GM12878 (cell line): Measurements from ENCODE around the gene PCSK9. TPM values are rescaled to one million over a fixed set of nuclear protein-coding genes. Genes with fewer than 3 reads are reported as not detected.

Experiments used
- ATAC-seq: fragments of 200-7000 bp; cut with Tn5 transposase; 3 replicates; pipeline ENCODE4 v1.9.1; 2020; ENCODE audit warnings: mild to moderate bottlenecking, moderate library complexity
- BruUV-seq: library from RNA; stranded (reverse); fragments of 400-500 nt; replicated peaks from 2 replicates; lab custom pipeline; 2021; lab: Mats Ljungman, UMichigan
- CTCF ChIA-PET: fragments of 300-600 bp; sonication (Branson Sonifier 250); formaldehyde crosslinking; extraction: SDS; loops from one replicate; lab custom pipeline; 2021; ENCODE audit warnings: inconsistent platforms; lab: Yijun Ruan, JAX
- POLR2A ChIA-PET: fragments of 350-600 bp; formaldehyde crosslinking; extraction: SDS; loops from one replicate; lab custom pipeline; 2021; ENCODE audit warnings: inconsistent platforms; lab: Charles Lee
- RAD21 ChIA-PET: fragments of 300-600 bp; sonication (Branson Sonifier 250); formaldehyde crosslinking; loops from one replicate; lab custom pipeline; 2023; ENCODE audit warnings: antibody characterized with exemption; ENCODE audit not compliant: unreplicated experiment; lab: Charles Lee
- SMC1A ChIA-PET: fragments of 300-600 bp; sonication (Branson Sonifier 250); formaldehyde crosslinking; loops from one replicate; lab custom pipeline; 2023; ENCODE audit not compliant: unreplicated experiment, uncharacterized antibody; lab: Charles Lee
- DNase-seq: peaks from one replicate; pipeline ENCODE4 v3.0.0-alpha.2; 2011; ENCODE audit warnings: low read depth, low spot score
- FAIRE-seq: peaks from 3 replicates; lab custom pipeline; 2011; peaks lifted over from hg19 to GRCh38; lab: Jason Lieb, UNC
- H2AFZ ChIP-seq: 2 replicates; pipeline ENCODE4 v1.6.0; 2011; ENCODE audit warnings: low read depth, low read length, control low read depth; ENCODE audit not compliant: control insufficient read depth
- H3K27ac ChIP-seq: 2 replicates; pipeline ENCODE4 v1.5.1; 2011; ENCODE audit warnings: control low read depth; ENCODE audit not compliant: control insufficient read depth, insufficient read depth
- H3K27me3 ChIP-seq, 2 experiments: replicated peaks in 1 of 2; 2 replicates each; pipeline versions ENCODE4 v1.6.0 to v1.6.1; 2011; ENCODE audit warnings: low read length in 1 of 2; ENCODE audit not compliant: control insufficient read depth in 2 of 2, insufficient read depth in 2 of 2
- H3K36me3 ChIP-seq, 2 experiments: 2 replicates each; pipeline ENCODE4 v1.5.1; 2011; ENCODE audit warnings: low read length in 1 of 2; ENCODE audit not compliant: control insufficient read depth in 2 of 2, insufficient read depth in 2 of 2
- H3K4me1 ChIP-seq: 2 replicates; pipeline ENCODE4 v1.6.1; 2011; ENCODE audit warnings: mild to moderate bottlenecking, low read length, moderate library complexity, mixed read lengths; ENCODE audit not compliant: control insufficient read depth, insufficient read depth
- H3K4me2 ChIP-seq: 2 replicates; pipeline ENCODE4 v1.6.0; 2011; ENCODE audit warnings: control low read depth; ENCODE audit not compliant: control insufficient read depth, insufficient read depth
- H3K4me3 ChIP-seq: fragments of 200-600 bp; sonication (generic); 2 replicates; pipeline ENCODE4 v1.5.1; 2016
- H3K79me2 ChIP-seq: 2 replicates; pipeline ENCODE4 v1.6.0; 2011; ENCODE audit warnings: low read length; ENCODE audit not compliant: control insufficient read depth, insufficient read depth
- H3K9ac ChIP-seq: 2 replicates; pipeline ENCODE4 v1.8.0; 2011; ENCODE audit warnings: low read length, control low read depth, mixed read lengths; ENCODE audit not compliant: control insufficient read depth, insufficient read depth
- H3K9me3 ChIP-seq: replicated peaks from 3 replicates; pipeline ENCODE4 v1.5.1; 2011; ENCODE audit warnings: mild to moderate bottlenecking, low read length; ENCODE audit not compliant: control insufficient read depth, insufficient read depth
- H4K20me1 ChIP-seq: 2 replicates; pipeline ENCODE4 v1.6.0; 2011; ENCODE audit not compliant: control insufficient read depth, insufficient read depth
- EP300 ChIP-seq, 2 experiments: fragments of 150-350 bp in 1 of 2; IDR thresholded peaks; 2 replicates each; pipeline ENCODE4 v1.6.1; 2011 to 2012; ENCODE audit warnings: low read depth in 2 of 2, low read length in 2 of 2, borderline replicate concordance in 1 of 2, improper control_type of control experiment in 1 of 2, inconsistent platforms in 1 of 2; ENCODE audit not compliant: control insufficient read depth in 1 of 2
- FOXM1 ChIP-seq: IDR thresholded peaks from 2 replicates; pipeline ENCODE4 v1.6.1; 2012; ENCODE audit warnings: low read depth, mild to moderate bottlenecking, inconsistent platforms, low read length, moderate library complexity
- HDGF ChIP-seq: fragments of 450-650 bp; IDR thresholded peaks from 2 replicates; pipeline ENCODE4 v1.6.1; 2016; ENCODE audit warnings: antibody characterized with exemption
- IRF3 ChIP-seq: fragments of 450-650 bp; IDR thresholded peaks from 2 replicates; pipeline ENCODE4 v1.6.1; 2014; ENCODE audit warnings: mild to moderate bottlenecking
- IRF5 ChIP-seq: fragments of 450-650 bp; IDR thresholded peaks from 2 replicates; pipeline ENCODE4 v1.6.1; 2017; ENCODE audit warnings: borderline replicate concordance
- KAT2A ChIP-seq: conservative IDR thresholded peaks from 2 replicates; pipeline ENCODE4 v1.6.1; 2011; ENCODE audit warnings: low read depth, low read length; ENCODE audit not compliant: control insufficient read depth
- LARP7 ChIP-seq: fragments of 450-650 bp; IDR thresholded peaks from 2 replicates; pipeline ENCODE4 v1.6.1; 2017; ENCODE audit warnings: mild to moderate bottlenecking
- MTA3 ChIP-seq: IDR thresholded peaks from 2 replicates; pipeline ENCODE4 v1.6.1; 2012; ENCODE audit warnings: low read length, inconsistent platforms, borderline replicate concordance
- NBN ChIP-seq: fragments of 450-650 bp; IDR thresholded peaks from 2 replicates; pipeline ENCODE4 v1.6.1; 2016
- NRF1 ChIP-seq: conservative IDR thresholded peaks from 2 replicates; pipeline ENCODE4 v1.6.1; 2011; ENCODE audit warnings: mild to moderate bottlenecking, low read depth, low read length, improper control_type of control experiment
- PBX3 ChIP-seq: IDR thresholded peaks from 2 replicates; pipeline ENCODE4 v1.6.1; 2011; ENCODE audit warnings: mild to moderate bottlenecking, low read depth, low read length, moderate library complexity; ENCODE audit not compliant: insufficient replicate concordance
- POLR2A ChIP-seq: IDR thresholded peaks from 2 replicates; pipeline ENCODE4 v1.6.1; 2011; ENCODE audit warnings: low read depth, mild to moderate bottlenecking, low read length
- STAT1 ChIP-seq: fragments of 450-650 bp; conservative IDR thresholded peaks from 2 replicates; pipeline ENCODE4 v1.6.1; 2014; ENCODE audit warnings: antibody characterized with exemption, mild to moderate bottlenecking
- SUZ12 ChIP-seq: fragments of 200-600 bp; sonication (generic); IDR thresholded peaks from one replicate; pipeline ENCODE4 v1.6.1; 2018; ENCODE audit warnings: antibody characterized with exemption, mild to moderate bottlenecking; ENCODE audit not compliant: unreplicated experiment
- ZNF687 ChIP-seq: fragments of 450-650 bp; IDR thresholded peaks from 2 replicates; pipeline ENCODE4 v1.6.1; 2017; ENCODE audit warnings: mild to moderate bottlenecking, moderate library complexity
- ZSCAN29 ChIP-seq: fragments of 450-650 bp; IDR thresholded peaks from 2 replicates; pipeline ENCODE4 v1.6.1; 2017; ENCODE audit warnings: mild to moderate bottlenecking, moderate library complexity
- WGBS: methylation state at CpG from one replicate; pipeline ENCODE4 v1.1.6; 2016; ENCODE audit warnings: low lambda C conversion rate; ENCODE audit not compliant: insufficient replicate concordance, insufficient coverage; ENCODE audit errors: missing lambda C conversion rate; 5-methylcytosine and 5-hydroxymethylcytosine counted together
- in situ Hi-C: fragments of 300-500 bp; cut with MboI; formaldehyde crosslinking; loops from 9 replicates; pipeline ENCODE4 v1.14.3; 2018; ENCODE audit warnings: mixed read lengths
- intact Hi-C: fragments of 100-400 bp; cut with micrococcal nuclease; formaldehyde crosslinking; loops from one replicate; pipeline ENCODE4 v1.14.2; 2022; ENCODE audit not compliant: unreplicated experiment
- polyA plus RNA-seq, 11 experiments: library from polyadenylated mRNA; depleted of rRNA in 4 of 11; unstranded in 6 of 11; stranded (reverse) in 5 of 11; fragments of >200 nt; fragmentation: Nextera tagmentation in 4 of 11; fragmentation: Illumina TruSeq in 1 of 11; extraction: Ambion mirVana in 4 of 11; extraction: Trizol in 1 of 11; gene quantifications; 1 replicate in 1 of 11; 2 replicates in 10 of 11; pipeline versions ENCODE4 v1.2.1 to v1.2.3, GENCODE V29; 2011 to 2016; ENCODE audit warnings: inconsistent platforms in 2 of 11, missing spikeins in 2 of 11, low read depth in 1 of 11
- total RNA-seq, 4 experiments: library from RNA; depleted of rRNA in 3 of 4; stranded (reverse); fragments of >200 nt in 3 of 4; fragmentation: Illumina TruSeq in 1 of 4; extraction: Trizol in 1 of 4; gene quantifications; 2 replicates each; pipeline versions ENCODE4 v1.2.1 to v1.2.3, GENCODE V29; 2013 to 2021

PCSK9 gene
- total and polyA plus RNA-seq, 10 of the 15 experiments (the other 5 are each of a cell fraction or from before 2014, with no cell fraction given): 0.03 to 0.15 TPM; not detected in 8

- ChIA-PET RAD21 (no interaction called here), POLR2A (no interaction called here), CTCF (interaction anchor here (0.7 to 1.7 kb wide), 2 partner anchors 57 to 63 kb away, joined by 4 to 6 read pairs; no protein-coding TSS in a partner anchor), SMC1A (interaction anchor here (1.4 kb wide), 1 partner anchor 63 kb away, joined by 4 read pairs; no protein-coding TSS in a partner anchor)
- in situ Hi-C loops: no loop called here
- no peak for DNase-seq
- intact Hi-C loops: no loop called here
- Histone ChIP-seq H3K36me3 (no peaks in the 10 kb centered on the region), H3K9ac (no peak overlapping the region), H2AFZ (no peak overlapping the region), H3K4me2 (no peak overlapping the region), H3K9me3 (no peaks in the 10 kb centered on the region; the same call in 2 of the 3 replicates), H3K4me1 (no peaks in the 10 kb centered on the region), H3K27ac (no peak overlapping the region), H3K79me2 (no peaks in the 10 kb centered on the region), H3K4me3 (no peak overlapping the region), H3K27me3 (no peaks in the 10 kb centered on the region; a peak in 2 of 4 replicates), H4K20me1 (no peaks in the 10 kb centered on the region)
- ATAC-seq: no peak
- no TSS peak for BruUV-seq
- no peak for FAIRE-seq
- 2% methylated on average over 3 of the region's 3 CpGs for WGBS
- TF ChIP-seq IRF5 (no peak), SUZ12 (no peak), EP300 (IDR thresholded peaks at IDR 0.05; ENCODE audit: borderline replicate concordance in 1 of 2, control insufficient read depth in 1 of 2, low read depth in 2 of 2, low read length in 2 of 2) (no peak), MTA3 (no peak), PBX3 (no peak), POLR2A (no peak), STAT1 (no peak), HDGF (no peak), NRF1 (no peak), FOXM1 (no peak), NBN (no peak), KAT2A (no peak), ZNF687 (no peak), ZSCAN29 (no peak), IRF3 (no peak), LARP7 (no peak)
Observed at GRCh38 chr1:55007625-55008024, 31.7 kb upstream of the PCSK9 start.
